Fibroblast of lung (primary cell): ENCODE data around the gene ZNF396.

ENCODE experiments used
- EZH2 ChIP-seq: IDR thresholded peaks from 2 replicates; pipeline ENCODE4 v1.5.1; 2012; ENCODE audit warnings: low read length, control low read depth, mild to moderate bottlenecking; ENCODE audit errors: missing control alignments
- TF ChIP-seq, protein P1 (sequence below), 2 donors: IDR thresholded peaks in 1 of 2; conservative IDR thresholded peaks in 1 of 2; 1 replicate in 1 of 2; 2 replicates in 1 of 2; pipeline ENCODE4 v1.5.1; 2011 to 2012; ENCODE audit warnings: low read length in 2 of 2, control low read depth in 1 of 2, inconsistent platforms in 1 of 2, low read depth in 1 of 2, mild to moderate bottlenecking in 1 of 2

DNA sequence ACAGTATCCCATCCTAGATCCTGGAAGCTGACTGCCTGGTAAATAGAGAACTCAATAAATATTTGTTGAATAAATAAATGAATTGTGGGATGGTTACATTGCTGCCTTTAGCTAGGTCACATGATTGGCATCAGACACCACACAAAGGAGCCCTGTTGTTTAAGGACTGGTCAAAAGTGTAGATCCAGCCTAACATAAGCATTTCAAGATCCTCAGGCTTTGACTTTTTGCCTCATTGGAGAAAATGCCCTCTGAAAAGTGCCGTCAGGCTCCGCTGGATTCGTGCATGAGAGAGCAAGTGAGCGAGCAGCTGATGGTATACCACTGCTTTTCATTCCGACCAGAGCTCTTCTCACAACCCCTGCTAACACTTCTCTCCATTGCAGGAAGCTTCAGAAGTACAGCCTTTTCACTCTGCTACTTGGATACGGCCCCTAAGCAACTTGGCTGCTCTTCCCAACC is 31.6 kb downstream of the ZNF396 start:
- TF ChIP-seq, protein P1, sequence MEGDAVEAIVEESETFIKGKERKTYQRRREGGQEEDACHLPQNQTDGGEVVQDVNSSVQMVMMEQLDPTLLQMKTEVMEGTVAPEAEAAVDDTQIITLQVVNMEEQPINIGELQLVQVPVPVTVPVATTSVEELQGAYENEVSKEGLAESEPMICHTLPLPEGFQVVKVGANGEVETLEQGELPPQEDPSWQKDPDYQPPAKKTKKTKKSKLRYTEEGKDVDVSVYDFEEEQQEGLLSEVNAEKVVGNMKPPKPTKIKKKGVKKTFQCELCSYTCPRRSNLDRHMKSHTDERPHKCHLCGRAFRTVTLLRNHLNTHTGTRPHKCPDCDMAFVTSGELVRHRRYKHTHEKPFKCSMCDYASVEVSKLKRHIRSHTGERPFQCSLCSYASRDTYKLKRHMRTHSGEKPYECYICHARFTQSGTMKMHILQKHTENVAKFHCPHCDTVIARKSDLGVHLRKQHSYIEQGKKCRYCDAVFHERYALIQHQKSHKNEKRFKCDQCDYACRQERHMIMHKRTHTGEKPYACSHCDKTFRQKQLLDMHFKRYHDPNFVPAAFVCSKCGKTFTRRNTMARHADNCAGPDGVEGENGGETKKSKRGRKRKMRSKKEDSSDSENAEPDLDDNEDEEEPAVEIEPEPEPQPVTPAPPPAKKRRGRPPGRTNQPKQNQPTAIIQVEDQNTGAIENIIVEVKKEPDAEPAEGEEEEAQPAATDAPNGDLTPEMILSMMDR (conservative IDR thresholded peaks at IDR 0.05 in 1 of 2, IDR thresholded peaks at IDR 0.05 in 1 of 2; ENCODE audit: low read depth in 1 of 2, low read length in 2 of 2): no peak
- TF ChIP-seq EZH2: no peak
